OCI-LY3 (cell line): Measurements from ENCODE around the gene SEL1L.

Experiments used
- H2AFZ ChIP-seq: fragments of 200-600, 300-600 bp; shearing (Covaris generic); 2 replicates; pipeline ENCODE4 v1.6.0; 2014; ENCODE audit warnings: antibody characterized with exemption, low read depth, low read length
- H3K27ac ChIP-seq: fragments of 200-600, 300-600 bp; sonication (generic); 2 replicates; pipeline ENCODE4 v1.5.1; 2014; ENCODE audit warnings: mild to moderate bottlenecking, low read length, moderate library complexity, mixed read lengths
- H3K27me3 ChIP-seq: fragments of 200-600, 300-600 bp; sonication (generic); 2 replicates; pipeline ENCODE4 v1.6.1; 2014; ENCODE audit warnings: low read depth, low read length, mixed read lengths
- H3K36me3 ChIP-seq: fragments of 200-600, 300-600 bp; sonication (generic); replicated peaks from 2 replicates; pipeline ENCODE3; 2014; ENCODE audit warnings: low read depth, low read length, mixed read lengths
- H3K4me1 ChIP-seq: fragments of 300-600, 200-600 bp; sonication (generic); 2 replicates; pipeline ENCODE4 v1.6.1; 2014; ENCODE audit warnings: low read length, mixed read lengths
- H3K4me2 ChIP-seq: fragments of 200-600, 300-600 bp; sonication (generic); 2 replicates; pipeline ENCODE4 v1.6.1; 2014; ENCODE audit warnings: low read length, mixed read lengths
- H3K4me3 ChIP-seq: fragments of 300-600, 200-600 bp; sonication (generic); 2 replicates; pipeline ENCODE4 v1.5.1; 2014; ENCODE audit warnings: antibody characterized with exemption, mild to moderate bottlenecking, low read length, moderate library complexity
- H3K79me2 ChIP-seq: fragments of 300-600, 200-600 bp; shearing (Covaris generic); 2 replicates; pipeline ENCODE4 v1.6.1; 2014; ENCODE audit warnings: mild to moderate bottlenecking, low read length, mixed read lengths
- H3K9ac ChIP-seq: fragments of 300-600, 200-600 bp; shearing (Covaris generic); 2 replicates; pipeline ENCODE4 v1.6.0; 2014; ENCODE audit warnings: mild to moderate bottlenecking, low read length, moderate library complexity
- H3K9me3 ChIP-seq: fragments of 200-600, 300-600 bp; shearing (Covaris generic); 2 replicates; pipeline ENCODE4 v1.6.1; 2014; ENCODE audit warnings: low read length, mixed read lengths; ENCODE audit not compliant: insufficient read depth
- H4K20me1 ChIP-seq: fragments of 200-600, 300-600 bp; sonication (generic); 2 replicates; pipeline ENCODE4 v1.6.1; 2016; ENCODE audit warnings: low read length, mixed read lengths; ENCODE audit not compliant: insufficient read depth
- EZH2phosphoT487 ChIP-seq: fragments of 200-600 bp; shearing (Covaris generic); IDR thresholded peaks from 2 replicates; pipeline ENCODE4 v1.6.1; 2018; ENCODE audit warnings: antibody characterized with exemption, mixed run types, low read depth
- TF ChIP-seq, protein P1 (sequence below): fragments of 200-600, 300-600 bp; sonication (generic); IDR thresholded peaks from 2 replicates; pipeline ENCODE4 v1.5.1; 2014; ENCODE audit warnings: antibody characterized with exemption, low read length, low read depth

The SEL1L gene

DNA sequence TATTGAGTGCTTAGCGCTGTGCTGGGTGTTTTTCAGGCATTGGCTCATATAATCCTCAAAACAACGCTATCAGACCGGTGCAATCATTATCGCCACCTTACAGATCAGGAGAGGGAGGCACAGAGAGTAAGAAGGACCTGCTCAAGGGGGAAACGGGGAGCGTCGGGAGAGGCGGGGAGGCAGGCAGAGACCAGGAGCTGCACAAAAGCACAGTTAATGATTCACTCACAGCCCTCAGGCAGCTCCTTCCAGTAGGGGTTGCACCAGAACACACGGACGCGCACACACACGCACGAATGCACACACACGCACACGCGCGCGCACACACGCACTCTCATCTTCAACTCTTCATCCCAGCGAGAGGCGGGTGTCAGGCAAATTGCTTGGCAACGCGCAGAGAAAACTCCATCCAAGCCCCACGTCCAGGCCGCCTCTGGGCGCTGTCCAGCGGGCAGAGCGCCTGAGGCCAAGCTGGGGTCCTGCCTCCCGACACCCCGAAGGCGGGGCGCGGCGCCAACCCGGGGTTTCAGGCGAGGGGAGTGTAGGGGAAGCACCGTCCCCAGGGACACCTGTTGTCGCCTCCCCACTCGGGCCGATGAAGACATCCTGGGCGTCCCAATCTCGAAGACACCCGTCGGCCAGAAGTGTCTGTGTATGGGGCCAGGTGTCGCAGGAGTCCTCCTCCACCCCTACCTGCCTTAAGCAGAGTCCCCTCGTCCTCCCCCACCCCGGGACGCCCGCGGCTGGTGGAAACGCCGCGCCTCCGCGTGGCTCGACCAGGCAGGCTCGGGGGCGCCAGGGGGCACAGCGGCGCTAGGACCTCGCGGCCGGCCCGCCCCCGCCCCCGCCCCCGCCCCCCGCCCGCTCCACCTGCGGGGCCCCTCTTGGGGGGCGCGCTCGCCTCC is 98.0 kb downstream of the SEL1L start:
- no peak overlapping the region for H3K4me2 ChIP-seq
- H3K36me3 ChIP-seq: no peaks in the 10 kb centered on the region
- H2AFZ ChIP-seq: no peak overlapping the region
- H3K27ac ChIP-seq: no peak overlapping the region
- no peaks in the 10 kb centered on the region for H4K20me1 ChIP-seq
- peaks cover 24% of the 10 kb centered on the region; the same call in 1 of the 2 replicates for H3K27me3 ChIP-seq
- no peak overlapping the region for H3K4me3 ChIP-seq
- TF ChIP-seq EZH2phosphoT487: no peak
- TF ChIP-seq, protein P1, sequence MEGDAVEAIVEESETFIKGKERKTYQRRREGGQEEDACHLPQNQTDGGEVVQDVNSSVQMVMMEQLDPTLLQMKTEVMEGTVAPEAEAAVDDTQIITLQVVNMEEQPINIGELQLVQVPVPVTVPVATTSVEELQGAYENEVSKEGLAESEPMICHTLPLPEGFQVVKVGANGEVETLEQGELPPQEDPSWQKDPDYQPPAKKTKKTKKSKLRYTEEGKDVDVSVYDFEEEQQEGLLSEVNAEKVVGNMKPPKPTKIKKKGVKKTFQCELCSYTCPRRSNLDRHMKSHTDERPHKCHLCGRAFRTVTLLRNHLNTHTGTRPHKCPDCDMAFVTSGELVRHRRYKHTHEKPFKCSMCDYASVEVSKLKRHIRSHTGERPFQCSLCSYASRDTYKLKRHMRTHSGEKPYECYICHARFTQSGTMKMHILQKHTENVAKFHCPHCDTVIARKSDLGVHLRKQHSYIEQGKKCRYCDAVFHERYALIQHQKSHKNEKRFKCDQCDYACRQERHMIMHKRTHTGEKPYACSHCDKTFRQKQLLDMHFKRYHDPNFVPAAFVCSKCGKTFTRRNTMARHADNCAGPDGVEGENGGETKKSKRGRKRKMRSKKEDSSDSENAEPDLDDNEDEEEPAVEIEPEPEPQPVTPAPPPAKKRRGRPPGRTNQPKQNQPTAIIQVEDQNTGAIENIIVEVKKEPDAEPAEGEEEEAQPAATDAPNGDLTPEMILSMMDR: no peak
- H3K4me1 ChIP-seq: no peaks in the 10 kb centered on the region
- H3K9ac ChIP-seq: no peak overlapping the region
- no peaks in the 10 kb centered on the region for H3K79me2 ChIP-seq
- no peaks in the 10 kb centered on the region for H3K9me3 ChIP-seq

DNA sequence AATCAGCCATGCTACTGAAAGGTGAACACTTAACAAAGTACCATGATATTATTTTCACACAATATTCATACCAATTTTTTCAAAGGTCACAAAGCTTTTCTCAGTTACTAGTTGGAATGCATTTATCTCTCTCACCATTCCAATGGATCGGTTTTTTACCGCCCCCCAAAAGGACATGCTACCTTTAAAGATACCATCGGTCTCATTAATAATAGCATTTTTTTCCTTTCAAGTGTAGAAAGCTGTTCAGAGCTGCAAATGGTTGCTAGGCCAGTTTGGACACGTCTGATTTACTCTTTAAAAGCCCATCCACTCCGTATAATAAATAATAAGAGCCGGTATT is 98.6 kb downstream of the SEL1L start:
- Histone ChIP-seq H2AFZ (no peak overlapping the region), H3K4me3 (no peak overlapping the region), H4K20me1 (no peaks in the 10 kb centered on the region), H3K9me3 (no peaks in the 10 kb centered on the region), H3K4me1 (no peaks in the 10 kb centered on the region), H3K4me2 (no peak overlapping the region), H3K27me3 (peaks cover 23% of the 10 kb centered on the region; the same call in 1 of the 2 replicates), H3K9ac (no peak overlapping the region), H3K36me3 (no peaks in the 10 kb centered on the region), H3K27ac (no peak overlapping the region), H3K79me2 (no peaks in the 10 kb centered on the region)
- TF ChIP-seq EZH2phosphoT487: no peak
- TF ChIP-seq, protein P1: no peak

DNA sequence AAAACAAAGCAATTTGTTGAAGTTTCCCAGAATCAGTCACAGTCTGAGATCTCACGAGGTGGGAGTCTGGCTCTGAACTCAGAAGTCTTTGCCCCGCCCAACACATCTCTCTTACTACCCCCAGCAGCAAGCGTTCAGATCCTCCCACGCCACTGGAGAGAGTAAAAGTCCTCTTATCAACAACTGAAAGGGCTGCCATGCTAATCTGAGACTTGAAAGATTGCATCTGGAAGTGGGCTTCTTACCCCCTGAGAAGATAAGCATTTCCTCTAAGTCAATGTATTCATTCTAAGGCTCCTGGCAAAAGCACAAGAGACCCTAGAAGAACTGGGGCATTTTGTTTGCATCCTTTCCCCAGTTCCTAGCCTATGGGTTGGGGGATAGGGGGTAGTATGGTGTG is 99.4 kb downstream of the SEL1L start:
- Histone ChIP-seq H3K79me2 (no peaks in the 10 kb centered on the region), H3K36me3 (no peaks in the 10 kb centered on the region), H3K4me2 (no peak overlapping the region), H2AFZ (no peak overlapping the region), H3K4me1 (no peaks in the 10 kb centered on the region), H3K9me3 (no peaks in the 10 kb centered on the region), H3K27ac (no peak overlapping the region), H4K20me1 (no peaks in the 10 kb centered on the region), H3K9ac (no peak overlapping the region), H3K27me3 (peaks cover 24% of the 10 kb centered on the region; the same call in 1 of the 2 replicates), H3K4me3 (no peak overlapping the region)
- TF ChIP-seq EZH2phosphoT487: no peak
- TF ChIP-seq, protein P1: no peak

DNA sequence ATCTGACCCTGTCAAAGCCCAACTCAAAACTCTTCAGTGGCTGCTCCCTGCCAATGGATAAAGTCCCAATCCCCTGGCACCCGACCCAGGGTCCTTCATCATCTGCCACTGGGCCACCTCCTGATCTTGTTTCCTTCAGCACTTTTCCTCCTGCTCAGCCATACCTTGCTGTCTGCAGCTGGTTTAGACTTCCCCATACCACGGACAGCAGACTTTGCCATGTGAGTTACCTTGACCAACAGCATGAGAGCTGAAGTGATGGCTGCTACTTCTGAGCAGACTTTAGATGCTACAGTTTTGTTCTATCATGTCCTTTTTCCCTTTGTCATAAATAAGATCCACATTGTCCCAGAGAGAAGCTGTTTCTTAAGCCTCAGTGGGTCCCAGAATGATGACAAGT is 100.3 kb downstream of the SEL1L start:
- no peak overlapping the region for H3K4me3 ChIP-seq
- no peaks in the 10 kb centered on the region for H3K9me3 ChIP-seq
- peaks cover 23% of the 10 kb centered on the region; the same call in 1 of the 2 replicates for H3K27me3 ChIP-seq
- H3K79me2 ChIP-seq: no peaks in the 10 kb centered on the region
- no peaks in the 10 kb centered on the region for H3K4me1 ChIP-seq
- H3K9ac ChIP-seq: no peak overlapping the region
- no peaks in the 10 kb centered on the region for H4K20me1 ChIP-seq
- H3K4me2 ChIP-seq: no peak overlapping the region
- H2AFZ ChIP-seq: no peak overlapping the region
- H3K27ac ChIP-seq: no peak overlapping the region
- no peaks in the 10 kb centered on the region for H3K36me3 ChIP-seq
- TF ChIP-seq, protein P1: no peak
- TF ChIP-seq EZH2phosphoT487: no peak
